Astrocyte (in vitro differentiated cells and primary cell): ENCODE data around the gene RNASEL.

Experiments
- CTCF ChIP-seq: IDR thresholded peaks from 2 replicates; pipeline ENCODE4 v1.5.1; 2011; ENCODE audit warnings: low read depth, mild to moderate bottlenecking, inconsistent platforms, low read length, moderate library complexity; ENCODE audit not compliant: insufficient read depth
- EZH2 ChIP-seq: IDR thresholded peaks from 2 replicates; pipeline ENCODE4 v1.6.1; 2012; ENCODE audit warnings: mild to moderate bottlenecking, low read length, inconsistent platforms; ENCODE audit not compliant: insufficient read depth

GRCh38 chr1:182556279-182556678, 32.8 kb downstream of the RNASEL start:
- TF ChIP-seq CTCF, result no peak
- TF ChIP-seq EZH2, result no peak
